Uterus (tissue), 4 donors: Measurements from ENCODE around the gene CACNA2D2. TPM values are rescaled to one million over a fixed set of nuclear protein-coding genes. Genes with fewer than 3 reads are reported as not detected.

ENCODE experiments used
- DNase-seq, 2 donors: peaks; one replicate each; pipeline ENCODE4 v3.0.0-alpha.2; 2019 to 2020
- H3K27ac ChIP-seq, 2 donors: fragments of 200-600 bp; sonication (generic); 1 replicate in 1 of 2; 2 replicates in 1 of 2; pipeline ENCODE4 v1.5.1; 2016 to 2018
- H3K27me3 ChIP-seq, 2 donors: fragments of 200-600 bp; sonication (generic); one replicate each; pipeline ENCODE4 v1.5.1; 2018 to 2019; ENCODE audit warnings: control low read depth in 1 of 2
- H3K36me3 ChIP-seq, 2 donors: fragments of 200-600 bp; sonication (generic); one replicate each; pipeline ENCODE4 v1.5.1; 2019; ENCODE audit warnings: control low read depth in 1 of 2
- H3K4me1 ChIP-seq, 2 donors: fragments of 200-600 bp; sonication (generic); one replicate each; pipeline ENCODE4 v1.5.1; 2018 to 2019; ENCODE audit warnings: control low read depth in 1 of 2
- H3K4me3 ChIP-seq, 2 donors: fragments of 200-600 bp; sonication (generic); 1 replicate in 1 of 2; 2 replicates in 1 of 2; pipeline ENCODE4 v1.5.1; 2018 to 2019; ENCODE audit warnings: mild to moderate bottlenecking in 1 of 2
- H3K9me3 ChIP-seq, 2 donors: fragments of 200-600 bp; sonication (generic); one replicate each; pipeline ENCODE4 v1.5.1; 2019; ENCODE audit warnings: control low read depth in 1 of 2
- CTCF ChIP-seq, 4 experiments: fragments of 200-600 bp in 2 of 4; fragments of 450-650 bp in 2 of 4; sonication (generic) in 2 of 4; IDR thresholded peaks; one replicate each; pipeline ENCODE4 v1.5.1; 2016 to 2019; ENCODE audit warnings: antibody characterized with exemption in 4 of 4, mild to moderate bottlenecking in 2 of 4, moderate library complexity in 1 of 4
- POLR2A ChIP-seq, 2 donors: fragments of 450-650 bp; IDR thresholded peaks; one replicate each; pipeline ENCODE4 v1.6.1; 2016; ENCODE audit warnings: antibody characterized with exemption in 2 of 2, mild to moderate bottlenecking in 1 of 2, moderate library complexity in 1 of 2
- intact Hi-C: fragments of 100-400 bp; cut with DNase I; formaldehyde crosslinking; loops from one replicate; pipeline ENCODE4 v1.15.1; 2023; ENCODE audit warnings: low total_unique reads
- total RNA-seq, 4 donors: library from RNA; depleted of rRNA in 3 of 4; stranded (reverse); fragments of >200 nt in 3 of 4; gene quantifications; one replicate each; pipeline versions ENCODE4 v1.1.0 to v1.2.4, GENCODE V29; 2014 to 2023
- donor health status: DM: yes; HTN: yes; CAD: no.

Gene CACNA2D2
- total RNA-seq, 4 donors from 2014 or later = under 0.01 to 6.1 (median 5.3) TPM; not detected in 1

GRCh38 chr3:50495609-50496423 is 7.6 kb downstream of the CACNA2D2 start:
- no peak for TF ChIP-seq CTCF (IDR thresholded peaks at IDR 0.05)
- no peak for TF ChIP-seq POLR2A (IDR thresholded peaks at IDR 0.05)
- no peak overlapping the region for H3K27ac ChIP-seq

GRCh38 chr3:50494126-50494525 is 9.3 kb downstream of the CACNA2D2 start:
- TF ChIP-seq CTCF (IDR thresholded peaks at IDR 0.05) = no peak
- no peak for TF ChIP-seq POLR2A (IDR thresholded peaks at IDR 0.05)
- no peak for DNase-seq
- no peak overlapping the region for H3K4me3 ChIP-seq
- no peak overlapping the region for H3K27ac ChIP-seq
- intact Hi-C loops = no loop called here
- H3K4me1 ChIP-seq = no peaks in the 10 kb centered on the region
- H3K36me3 ChIP-seq = no peaks in the 10 kb centered on the region
- H3K9me3 ChIP-seq = no peaks in the 10 kb centered on the region
- H3K27me3 ChIP-seq = no peaks in the 10 kb centered on the region

More at GRCh38 chr3:50495609-50496423, 7.6 kb downstream of the CACNA2D2 start:
- no peaks in the 10 kb centered on the region for H3K27me3 ChIP-seq
- H3K36me3 ChIP-seq = no peaks in the 10 kb centered on the region
- H3K9me3 ChIP-seq = no peaks in the 10 kb centered on the region
- intact Hi-C loops = no loop called here
- no peak overlapping the region for H3K4me3 ChIP-seq
- no peaks in the 10 kb centered on the region for H3K4me1 ChIP-seq
- no peak for DNase-seq

- no peaks in the 10 kb centered on the region for H3K36me3 ChIP-seq
- no peak overlapping the region for H3K27ac ChIP-seq
- no peaks in the 10 kb centered on the region for H3K27me3 ChIP-seq
- TF ChIP-seq POLR2A (IDR thresholded peaks at IDR 0.05) = no peak
- TF ChIP-seq CTCF (IDR thresholded peaks at IDR 0.05) = no peak
- no peaks in the 10 kb centered on the region for H3K4me1 ChIP-seq
- H3K4me3 ChIP-seq = no peak overlapping the region
- intact Hi-C loops = no loop called here
- H3K9me3 ChIP-seq = no peaks in the 10 kb centered on the region
- no peak for DNase-seq
Observed at GRCh38 chr3:50493623-50494022, 9.8 kb downstream of the CACNA2D2 start.

GRCh38 chr3:50493086-50493485 is 10.3 kb downstream of the CACNA2D2 start:
- no peak overlapping the region for H3K4me3 ChIP-seq
- H3K4me1 ChIP-seq = no peaks in the 10 kb centered on the region
- H3K27me3 ChIP-seq = no peaks in the 10 kb centered on the region
- no peaks in the 10 kb centered on the region for H3K9me3 ChIP-seq
- no peak for DNase-seq
- H3K36me3 ChIP-seq = no peaks in the 10 kb centered on the region
- H3K27ac ChIP-seq = no peak overlapping the region
- TF ChIP-seq POLR2A (IDR thresholded peaks at IDR 0.05) = no peak
- TF ChIP-seq CTCF (IDR thresholded peaks at IDR 0.05) = no peak
- intact Hi-C loops = no loop called here

DNA sequence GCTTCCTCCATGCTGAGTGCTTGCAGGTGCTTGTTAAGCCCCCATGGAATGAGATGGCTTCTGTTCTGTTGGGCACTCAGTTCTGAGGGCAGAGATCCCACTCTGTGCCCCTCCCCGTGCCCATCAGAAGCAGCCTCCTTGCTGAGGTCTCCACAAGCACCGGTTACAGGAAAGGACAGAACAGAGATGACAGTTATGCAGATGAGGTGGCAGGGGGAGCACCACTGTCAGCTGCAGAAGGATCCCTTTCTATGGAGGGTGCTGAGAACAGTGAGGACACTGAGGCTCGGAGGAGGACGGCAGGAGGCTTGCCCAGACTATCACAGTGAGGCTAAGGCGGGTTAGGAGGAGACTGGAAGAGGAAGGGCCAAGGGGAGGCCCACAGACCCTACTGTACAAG is 12.4 kb downstream of the CACNA2D2 start:
- Histone ChIP-seq H3K27me3 (no peaks in the 10 kb centered on the region), H3K27ac (no peak overlapping the region), H3K36me3 (no peaks in the 10 kb centered on the region), H3K4me3 (no peak overlapping the region), H3K4me1 (no peaks in the 10 kb centered on the region), H3K9me3 (no peaks in the 10 kb centered on the region)
- TF ChIP-seq CTCF (IDR thresholded peaks at IDR 0.05) = no peak
- no peak for TF ChIP-seq POLR2A (IDR thresholded peaks at IDR 0.05)
- no peak for DNase-seq
- intact Hi-C loops = no loop called here
